Smooth muscle cell (in vitro differentiated cells): ENCODE measurements around the gene GNG2. TPM values are rescaled to one million over a fixed set of nuclear protein-coding genes. Genes with fewer than 3 reads are reported as not detected.
"Not testable (repeated sequence)": the region's sequence is repeated elsewhere in the genome, so short reads cannot be mapped to it uniquely, and the experiment has no call there.

Source experiments
- DNase-seq: peaks from one replicate; lab custom pipeline; 2025; ENCODE audit not compliant: unreplicated experiment; lab: John Stamatoyannopoulos, UW
- H2AFZ ChIP-seq: fragments of 200-600 bp; sonication (generic); 2 replicates; pipeline ENCODE4 v1.6.0; 2016; ENCODE audit warnings: antibody characterized with exemption, low read depth, mild to moderate bottlenecking
- H3F3A ChIP-seq: fragments of 200-600 bp; sonication (generic); 2 replicates; pipeline ENCODE4 v1.6.0; 2017; ENCODE audit warnings: antibody characterized with exemption, low read depth
- H3K27ac ChIP-seq: fragments of 200-600 bp; sonication (generic); 2 replicates; pipeline ENCODE4 v1.5.1; 2016; ENCODE audit warnings: low read depth, mild to moderate bottlenecking
- H3K27me3 ChIP-seq: fragments of 200-600 bp; sonication (generic); 2 replicates; pipeline ENCODE4 v1.6.1; 2016; ENCODE audit warnings: low read depth, mild to moderate bottlenecking
- H3K36me3 ChIP-seq: fragments of 200-600 bp; sonication (generic); 2 replicates; pipeline ENCODE4 v1.5.1; 2016; ENCODE audit warnings: low read depth
- H3K4me1 ChIP-seq: fragments of 200-600 bp; sonication (generic); 2 replicates; pipeline ENCODE4 v1.5.1; 2016; ENCODE audit warnings: low read depth
- H3K4me2 ChIP-seq: fragments of 200-600 bp; sonication (generic); 2 replicates; pipeline ENCODE4 v1.6.0; 2016; ENCODE audit warnings: mild to moderate bottlenecking
- H3K4me3 ChIP-seq: fragments of 200-600 bp; sonication (generic); 2 replicates; pipeline ENCODE4 v1.5.1; 2016; ENCODE audit warnings: mild to moderate bottlenecking
- H3K79me2 ChIP-seq: fragments of 200-600 bp; sonication (generic); 2 replicates; pipeline ENCODE4 v1.6.0; 2016; ENCODE audit warnings: low read depth, mild to moderate bottlenecking
- H3K9ac ChIP-seq: fragments of 200-600 bp; sonication (generic); 2 replicates; pipeline ENCODE4 v1.6.0; 2016; ENCODE audit warnings: low read depth
- H3K9me3 ChIP-seq: fragments of 200-600 bp; sonication (generic); replicated peaks from 2 replicates; pipeline ENCODE4 v1.5.1; 2016; ENCODE audit warnings: low read depth
- H4K20me1 ChIP-seq: fragments of 200-600 bp; sonication (generic); 2 replicates; pipeline ENCODE4 v1.6.0; 2016; ENCODE audit warnings: low read depth
- WGBS: methylation state at CpG from one replicate; pipeline ENCODE4 v1.1.7; 2016; ENCODE audit warnings: low lambda C conversion rate; 5-methylcytosine and 5-hydroxymethylcytosine counted together
- polyA plus RNA-seq: library from polyadenylated mRNA; unstranded; fragments of >200 nt; fragmentation: Nextera tagmentation; extraction: Ambion mirVana; gene quantifications from 2 replicates; pipeline ENCODE4 v1.2.1, GENCODE V29; 2016
- total RNA-seq: library from RNA; depleted of rRNA; stranded (reverse); fragments of >200 nt; gene quantifications from 2 replicates; pipeline ENCODE4 v1.2.3, GENCODE V29; 2014
- TF ChIP-seq, protein P1 (sequence below): fragments of 200-600 bp; sonication (generic); IDR thresholded peaks from 2 replicates; pipeline ENCODE4 v1.5.1; 2017; ENCODE audit warnings: borderline replicate concordance, mild to moderate bottlenecking, antibody characterized with exemption; ENCODE audit not compliant: insufficient read depth, poor library complexity, severe bottlenecking

The GNG2 gene
- total and polyA plus RNA-seq, 2 experiments from 2014 or later, result 83.6 to 128 TPM

GRCh38 chr14:51897791-51898355 is 37.5 kb downstream of the GNG2 start:
- Histone ChIP-seq H3K27ac (no peak overlapping the region), H3K36me3 (no peaks in the 10 kb centered on the region), H2AFZ (no peak overlapping the region), H3K4me3 (no peak overlapping the region), H3K4me2 (no peak overlapping the region), H4K20me1 (peaks cover 3% of the 10 kb centered on the region), H3K79me2 (peaks cover 51% of the 10 kb centered on the region), H3F3A (no peaks in the 10 kb centered on the region), H3K9ac (no peak overlapping the region), H3K4me1 (no peaks in the 10 kb centered on the region), H3K9me3 (no peaks in the 10 kb centered on the region), H3K27me3 (no peaks in the 10 kb centered on the region)
- TF ChIP-seq, protein P1, sequence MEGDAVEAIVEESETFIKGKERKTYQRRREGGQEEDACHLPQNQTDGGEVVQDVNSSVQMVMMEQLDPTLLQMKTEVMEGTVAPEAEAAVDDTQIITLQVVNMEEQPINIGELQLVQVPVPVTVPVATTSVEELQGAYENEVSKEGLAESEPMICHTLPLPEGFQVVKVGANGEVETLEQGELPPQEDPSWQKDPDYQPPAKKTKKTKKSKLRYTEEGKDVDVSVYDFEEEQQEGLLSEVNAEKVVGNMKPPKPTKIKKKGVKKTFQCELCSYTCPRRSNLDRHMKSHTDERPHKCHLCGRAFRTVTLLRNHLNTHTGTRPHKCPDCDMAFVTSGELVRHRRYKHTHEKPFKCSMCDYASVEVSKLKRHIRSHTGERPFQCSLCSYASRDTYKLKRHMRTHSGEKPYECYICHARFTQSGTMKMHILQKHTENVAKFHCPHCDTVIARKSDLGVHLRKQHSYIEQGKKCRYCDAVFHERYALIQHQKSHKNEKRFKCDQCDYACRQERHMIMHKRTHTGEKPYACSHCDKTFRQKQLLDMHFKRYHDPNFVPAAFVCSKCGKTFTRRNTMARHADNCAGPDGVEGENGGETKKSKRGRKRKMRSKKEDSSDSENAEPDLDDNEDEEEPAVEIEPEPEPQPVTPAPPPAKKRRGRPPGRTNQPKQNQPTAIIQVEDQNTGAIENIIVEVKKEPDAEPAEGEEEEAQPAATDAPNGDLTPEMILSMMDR, result no peak
- no peak for DNase-seq
- 79% methylated on average over 1 of the region's 1 CpG for WGBS

DNA sequence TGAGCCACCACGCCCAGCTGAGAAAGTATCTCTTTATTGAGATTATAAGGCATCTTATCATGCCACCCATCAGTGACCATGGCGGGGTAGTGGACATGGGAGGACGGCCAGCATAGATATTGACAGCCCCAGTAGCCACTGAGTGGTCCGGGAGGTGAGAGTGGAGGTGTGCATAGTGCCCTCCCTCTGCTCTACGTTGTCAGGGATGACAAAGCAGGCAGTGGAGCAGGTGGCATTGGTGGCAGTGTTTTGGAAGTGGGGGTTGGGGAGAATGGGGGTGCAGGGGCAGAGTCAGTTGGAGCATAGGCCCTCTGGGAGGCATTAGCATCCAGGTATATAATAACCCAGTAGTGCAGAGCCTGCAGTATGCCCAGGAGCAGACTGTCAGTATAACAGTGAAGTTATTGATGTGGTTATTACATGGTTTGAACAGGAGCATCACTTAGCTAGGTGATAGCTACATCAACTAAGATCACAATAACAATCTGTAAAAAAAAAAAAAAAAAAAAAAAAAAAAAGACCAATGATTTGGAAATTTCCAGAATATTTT is 41.1 kb downstream of the GNG2 start:
- H3K4me1 ChIP-seq, result no peaks in the 10 kb centered on the region
- peaks cover 4% of the 10 kb centered on the region for H3K9me3 ChIP-seq
- no peak overlapping the region for H2AFZ ChIP-seq
- H3K9ac ChIP-seq, result no peak overlapping the region
- H4K20me1 ChIP-seq, result no peaks in the 10 kb centered on the region
- WGBS, result 94% methylated on average over 5 of the region's 5 CpGs
- H3K27ac ChIP-seq, result no peak overlapping the region
- H3K79me2 ChIP-seq, result peaks cover 35% of the 10 kb centered on the region
- DNase-seq, result no peak
- H3K4me3 ChIP-seq, result no peak overlapping the region
- H3K27me3 ChIP-seq, result no peaks in the 10 kb centered on the region
- peaks cover 5% of the 10 kb centered on the region for H3K36me3 ChIP-seq
- H3F3A ChIP-seq, result peaks cover 2% of the 10 kb centered on the region
- TF ChIP-seq, protein P1, result no peak
- no peak overlapping the region for H3K4me2 ChIP-seq

GRCh38 chr14:51905656-51906121 is 45.3 kb downstream of the GNG2 start:
- H2AFZ ChIP-seq, result not testable (repeated sequence)
- peak overlapping the region; percentile 23 for H3K9ac ChIP-seq

GRCh38 chr14:51908086-51908485 is 47.7 kb downstream of the GNG2 start:
- 94% methylated on average over 3 of the region's 3 CpGs for WGBS
- DNase-seq, result no peak
- TF ChIP-seq, protein P1, result no peak
- peaks cover 2% of the 10 kb centered on the region for H3F3A ChIP-seq
- no peak overlapping the region for H3K4me2 ChIP-seq
- H3K9ac ChIP-seq, result no peak overlapping the region
- no peak overlapping the region for H3K27ac ChIP-seq
- peaks cover 9% of the 10 kb centered on the region for H4K20me1 ChIP-seq
- H3K79me2 ChIP-seq, result peaks cover 57% of the 10 kb centered on the region
- peaks cover 5% of the 10 kb centered on the region for H3K36me3 ChIP-seq
- no peak overlapping the region for H2AFZ ChIP-seq
- H3K4me3 ChIP-seq, result no peak overlapping the region
- H3K9me3 ChIP-seq, result peaks cover 4% of the 10 kb centered on the region
- no peaks in the 10 kb centered on the region for H3K4me1 ChIP-seq
- no peaks in the 10 kb centered on the region for H3K27me3 ChIP-seq

More at GRCh38 chr14:51905656-51906121, 45.3 kb downstream of the GNG2 start:
- H3K27me3 ChIP-seq, H3K9me3 ChIP-seq, H3K4me3 ChIP-seq, DNase-seq, H3F3A ChIP-seq, H4K20me1 ChIP-seq, H3K4me1 ChIP-seq, H3K36me3 ChIP-seq: not testable (repeated sequence)
- Histone ChIP-seq H3K4me2 (peak overlapping the region; percentile 79), H3K27ac (peak overlapping the region; percentile 83), H3K79me2 (peaks cover 54% of the 10 kb centered on the region)
- 20% methylated on average over 6 of the region's 6 CpGs for WGBS
